ENCODE results near the gene ATM. TPM values are rescaled to one million over a fixed set of nuclear protein-coding genes. Genes with fewer than 3 reads are reported as not detected.
"Not testable (repeated sequence)": the region's sequence is repeated elsewhere in the genome, so short reads cannot be mapped to it uniquely, and the experiment has no call there.

Gene ATM
- total and polyA plus RNA-seq, 7 donors, result 5.6 to 22.7 (median 14.9) TPM

- intact Hi-C loops (cut with DNase I), result no loop called here
- no peak overlapping the region for H3K4me3 ChIP-seq
- ATAC-seq, result no peak
- no peak for TF ChIP-seq CTCF (IDR thresholded peaks at IDR 0.05)
- WGBS, 3 donors, result 77 to 79% (median 78%) methylated on average over 5 of the region's 5 CpGs
- no peaks in the 10 kb centered on the region for H3K27me3 ChIP-seq (ENCODE audit: insufficient read depth in 3 of 3, low read length in 2 of 3)
- no peak overlapping the region for H3K27ac ChIP-seq
- no peaks in the 10 kb centered on the region for H3K4me1 ChIP-seq
- H3K9me3 ChIP-seq, result no peaks in the 10 kb centered on the region
- DNase-seq, result no peak
- H3K36me3 ChIP-seq (ENCODE audit: insufficient read depth in 1 of 2, low read depth in 1 of 2), result peaks cover 0 to 14% of the 10 kb centered on the region in 2 donors
Measured at GRCh38 chr11:108370990-108371389, 148.1 kb downstream of the ATM start.

GRCh38 chr11:108373505-108373904 is 150.6 kb downstream of the ATM start:
- DNase-seq; H3K27me3 ChIP-seq (ENCODE audit: insufficient read depth in 3 of 3, low read length in 2 of 3); H3K9me3 ChIP-seq; H3K4me3 ChIP-seq; H3K36me3 ChIP-seq (ENCODE audit: insufficient read depth in 1 of 2, low read depth in 1 of 2); intact Hi-C loops (cut with DNase I); H3K27ac ChIP-seq; ATAC-seq; H3K4me1 ChIP-seq: not testable (repeated sequence)
- 94 to 96% (median 95%) methylated on average over 24 of the region's 24 CpGs for WGBS, 3 donors

- H3K9me3 ChIP-seq, result no peaks in the 10 kb centered on the region
- WGBS, 3 donors, result 76 to 83% (median 77%) methylated on average over 5 of the region's 5 CpGs
- no peak overlapping the region for H3K27ac ChIP-seq
- intact Hi-C loops (cut with DNase I), result no loop called here
- H3K4me1 ChIP-seq, result no peaks in the 10 kb centered on the region
- no peaks in the 10 kb centered on the region for H3K27me3 ChIP-seq (ENCODE audit: insufficient read depth in 3 of 3, low read length in 2 of 3)
- no peak overlapping the region for H3K4me3 ChIP-seq
- no peak for TF ChIP-seq CTCF (IDR thresholded peaks at IDR 0.05)
- DNase-seq (no peak), ATAC-seq (no peak)
- no peaks in the 10 kb centered on the region for H3K36me3 ChIP-seq (ENCODE audit: insufficient read depth in 1 of 2, low read depth in 1 of 2)
Measured at GRCh38 chr11:108388576-108388975, 165.7 kb downstream of the ATM start.

- TF ChIP-seq CTCF (IDR thresholded peaks at IDR 0.05), result no peak
- no peaks in the 10 kb centered on the region for H3K27me3 ChIP-seq (ENCODE audit: insufficient read depth in 3 of 3, low read length in 2 of 3)
- intact Hi-C loops (cut with DNase I), result no loop called here
- DNase-seq, result no peak
- H3K36me3 ChIP-seq (ENCODE audit: insufficient read depth in 1 of 2, low read depth in 1 of 2), result no peaks in the 10 kb centered on the region
- no peaks in the 10 kb centered on the region for H3K9me3 ChIP-seq
- no peak for ATAC-seq
- no peak overlapping the region for H3K27ac ChIP-seq
- H3K4me3 ChIP-seq, result no peak overlapping the region
- no peaks in the 10 kb centered on the region for H3K4me1 ChIP-seq
- WGBS, 3 donors, result 75 to 91% (median 77%) methylated on average over 1 of the region's 1 CpG
Measured at GRCh38 chr11:108392353-108392752, 169.5 kb downstream of the ATM start.

GRCh38 chr11:108393046-108393445 is 170.2 kb downstream of the ATM start:
- 44 to 58% (median 51%) methylated on average over 1 of the region's 1 CpG for WGBS, 3 donors
- TF ChIP-seq CTCF (IDR thresholded peaks at IDR 0.05), result no peak
- H3K27ac ChIP-seq, result no peak overlapping the region
- no peaks in the 10 kb centered on the region for H3K36me3 ChIP-seq (ENCODE audit: insufficient read depth in 1 of 2, low read depth in 1 of 2)
- no peaks in the 10 kb centered on the region for H3K27me3 ChIP-seq (ENCODE audit: insufficient read depth in 3 of 3, low read length in 2 of 3)
- intact Hi-C loops (cut with DNase I), result no loop called here
- no peak overlapping the region for H3K4me3 ChIP-seq
- DNase-seq (no peak), ATAC-seq (no peak)
- no peaks in the 10 kb centered on the region for H3K9me3 ChIP-seq
- no peaks in the 10 kb centered on the region for H3K4me1 ChIP-seq

Measured in psoas muscle (tissue), 8 donors.